OCI-LY1 (cell line): ENCODE results near the gene SLC10A4.

ENCODE experiments used
- H2AFZ ChIP-seq: fragments of 200-600 bp; sonication (generic), shearing (Covaris generic); 2 replicates; pipeline ENCODE4 v1.6.0; 2014; ENCODE audit warnings: antibody characterized with exemption, mild to moderate bottlenecking, low read length
- H3F3A ChIP-seq: fragments of 200-600 bp; sonication (generic), shearing (Covaris generic); 2 replicates; pipeline ENCODE4 v1.6.0; 2014; ENCODE audit warnings: mild to moderate bottlenecking, antibody characterized with exemption, low read length, moderate library complexity; ENCODE audit not compliant: insufficient read depth
- H3K27ac ChIP-seq: fragments of 200-600 bp; sonication (generic); 2 replicates; pipeline ENCODE4 v1.5.1; 2014; ENCODE audit warnings: low read length, mixed run types, mild to moderate bottlenecking, low read depth; ENCODE audit not compliant: poor library complexity, severe bottlenecking
- H3K27me3 ChIP-seq: fragments of 200-600 bp; sonication (generic); 2 replicates; pipeline ENCODE4 v1.6.0; 2014; ENCODE audit warnings: antibody characterized with exemption, mild to moderate bottlenecking, low read length, moderate library complexity; ENCODE audit not compliant: insufficient read depth
- H3K36me3 ChIP-seq: fragments of 200-600 bp; sonication (generic); 2 replicates; pipeline ENCODE4 v1.6.1; 2014; ENCODE audit warnings: mild to moderate bottlenecking, antibody characterized with exemption, low read length, moderate library complexity, mixed read lengths; ENCODE audit not compliant: insufficient read depth
- H3K4me1 ChIP-seq: fragments of 200-600 bp; sonication (generic); 2 replicates; pipeline ENCODE4 v1.5.1; 2014; ENCODE audit warnings: mild to moderate bottlenecking, low read length, moderate library complexity; ENCODE audit not compliant: insufficient read depth, severe bottlenecking
- H3K4me2 ChIP-seq: fragments of 200-600 bp; sonication (generic), shearing (Covaris generic); 2 replicates; pipeline ENCODE4 v1.6.1; 2014; ENCODE audit warnings: low read length
- H3K4me3 ChIP-seq: fragments of 200-600 bp; sonication (generic); 2 replicates; pipeline ENCODE4 v1.5.1; 2014; ENCODE audit warnings: low read length, low read depth, mild to moderate bottlenecking, mixed read lengths; ENCODE audit not compliant: poor library complexity, severe bottlenecking
- H3K79me2 ChIP-seq: fragments of 200-600 bp; shearing (Covaris generic); 2 replicates; pipeline ENCODE4 v1.6.1; 2016; ENCODE audit warnings: mixed run types, low read length, mixed read lengths; ENCODE audit not compliant: insufficient read depth
- H3K9ac ChIP-seq: fragments of 200-600 bp; sonication (generic), shearing (Covaris generic); 2 replicates; pipeline ENCODE4 v1.6.1; 2014; ENCODE audit warnings: mild to moderate bottlenecking, low read length, mixed read lengths
- H3K9me2 ChIP-seq: fragments of 200-600 bp; sonication (generic), shearing (Covaris generic); 2 replicates; pipeline ENCODE4 v1.6.1; 2014; ENCODE audit warnings: low read depth, mild to moderate bottlenecking, low read length, mixed read lengths
- H3K9me3 ChIP-seq: fragments of 200-600 bp; shearing (Covaris generic); 2 replicates; pipeline ENCODE4 v1.6.1; 2014; ENCODE audit warnings: low read length, mixed read lengths
- H4K20me1 ChIP-seq: fragments of 200-600 bp; sonication (generic), shearing (Covaris generic); 2 replicates; pipeline ENCODE4 v1.6.0; 2016; ENCODE audit warnings: mild to moderate bottlenecking, low read length; ENCODE audit not compliant: insufficient read depth
- CTCF ChIP-seq: fragments of 200-600 bp; sonication (generic), shearing (Covaris generic); IDR thresholded peaks from 2 replicates; pipeline ENCODE4 v1.5.1; 2017; ENCODE audit warnings: mild to moderate bottlenecking, antibody characterized with exemption, low read length, moderate library complexity, mixed read lengths
- EZH2 ChIP-seq: fragments of 200-600 bp; sonication (generic), shearing (Covaris generic); IDR thresholded peaks from 2 replicates; pipeline ENCODE4 v1.8.0; 2017; ENCODE audit warnings: borderline replicate concordance, mixed run types, mild to moderate bottlenecking, antibody characterized with exemption, low read length, moderate library complexity, mixed read lengths

Gene SLC10A4

GRCh38 chr4:48503233-48504025 lies 20.3 kb downstream of the SLC10A4 start:
- H3K79me2 ChIP-seq, result no peaks in the 10 kb centered on the region
- no peaks in the 10 kb centered on the region for H3K4me1 ChIP-seq
- no peaks in the 10 kb centered on the region for H3F3A ChIP-seq
- TF ChIP-seq EZH2 (no peak), CTCF (no peak)
- H3K27ac ChIP-seq, result no peak overlapping the region
- no peaks in the 10 kb centered on the region for H3K27me3 ChIP-seq
- H3K4me3 ChIP-seq, result no peak overlapping the region
- H2AFZ ChIP-seq, result no peak overlapping the region
- no peaks in the 10 kb centered on the region for H3K9me2 ChIP-seq
- H3K36me3 ChIP-seq, result peaks cover 51% of the 10 kb centered on the region; the same call in 1 of the 2 replicates
- H3K9me3 ChIP-seq, result no peaks in the 10 kb centered on the region
- H3K4me2 ChIP-seq, result no peak overlapping the region
- H4K20me1 ChIP-seq, result no peaks in the 10 kb centered on the region
- no peak overlapping the region for H3K9ac ChIP-seq

GRCh38 chr4:48504026-48504330 lies 20.8 kb downstream of the SLC10A4 start:
- H3K4me2 ChIP-seq, result no peak overlapping the region

GRCh38 chr4:48504352-48504751 lies 21.2 kb downstream of the SLC10A4 start:
- H3K27me3 ChIP-seq, result no peaks in the 10 kb centered on the region
- peaks cover 55% of the 10 kb centered on the region; the same call in 1 of the 2 replicates for H3K36me3 ChIP-seq
- TF ChIP-seq EZH2 (no peak), CTCF (no peak)
- H3K9me2 ChIP-seq, result no peaks in the 10 kb centered on the region
- no peaks in the 10 kb centered on the region for H3F3A ChIP-seq
- H2AFZ ChIP-seq, result no peak overlapping the region
- no peak overlapping the region for H3K4me3 ChIP-seq
- no peaks in the 10 kb centered on the region for H3K9me3 ChIP-seq
- H3K4me1 ChIP-seq, result no peaks in the 10 kb centered on the region
- H3K27ac ChIP-seq, result no peak overlapping the region
- no peak overlapping the region for H3K4me2 ChIP-seq
- H4K20me1 ChIP-seq, result no peaks in the 10 kb centered on the region
- no peak overlapping the region for H3K9ac ChIP-seq
- H3K79me2 ChIP-seq, result no peaks in the 10 kb centered on the region

More at GRCh38 chr4:48504026-48504330, 20.8 kb downstream of the SLC10A4 start:
- Histone ChIP-seq H3K27ac (no peak overlapping the region), H3K36me3 (peaks cover 55% of the 10 kb centered on the region; the same call in 1 of the 2 replicates), H3F3A (no peaks in the 10 kb centered on the region), H3K4me3 (no peak overlapping the region), H4K20me1 (no peaks in the 10 kb centered on the region), H3K9me3 (no peaks in the 10 kb centered on the region), H2AFZ (no peak overlapping the region), H3K9me2 (no peaks in the 10 kb centered on the region), H3K4me1 (no peaks in the 10 kb centered on the region), H3K79me2 (no peaks in the 10 kb centered on the region), H3K9ac (no peak overlapping the region), H3K27me3 (no peaks in the 10 kb centered on the region)
- TF ChIP-seq EZH2 (no peak), CTCF (no peak)
